Measurements from ENCODE around the gene EIF2D. TPM values are rescaled to one million over a fixed set of nuclear protein-coding genes. Genes with fewer than 3 reads are reported as not detected.

Gene EIF2D
- total and polyA plus RNA-seq, 8 donors, result 20.9 to 37.9 (median 29.3) TPM

GRCh38 chr1:206586501-206587445, 25.5 kb downstream of the EIF2D start:
- no peak for DNase-seq
- peak overlapping the region in 1 of 4 donors; percentile 45 for H3K27ac ChIP-seq
- ATAC-seq, result peak in 1 of 4 donors; percentile 54
- H3K4me3 ChIP-seq, result no peak overlapping the region
- H3K36me3 ChIP-seq, result peaks cover 0 to 23% (median 6%) of the 10 kb centered on the region in 3 donors
- intact Hi-C loops (cut with DNase I), result loop anchor here in 1 of 3 donors (5.0 kb wide), 2 partner anchors 44 to 99 kb away; no protein-coding TSS in a partner anchor
- no peak for TF ChIP-seq CTCF (IDR thresholded peaks at IDR 0.05)
- no peak for FAIRE-seq
- WGBS, 2 donors, result 42 to 51% methylated on average over 13 of the region's 13 CpGs
- no peaks in the 10 kb centered on the region for H3K27me3 ChIP-seq
- no peaks in the 10 kb centered on the region for H3K9me3 ChIP-seq
- no peaks in the 10 kb centered on the region for H3K4me1 ChIP-seq

DNA sequence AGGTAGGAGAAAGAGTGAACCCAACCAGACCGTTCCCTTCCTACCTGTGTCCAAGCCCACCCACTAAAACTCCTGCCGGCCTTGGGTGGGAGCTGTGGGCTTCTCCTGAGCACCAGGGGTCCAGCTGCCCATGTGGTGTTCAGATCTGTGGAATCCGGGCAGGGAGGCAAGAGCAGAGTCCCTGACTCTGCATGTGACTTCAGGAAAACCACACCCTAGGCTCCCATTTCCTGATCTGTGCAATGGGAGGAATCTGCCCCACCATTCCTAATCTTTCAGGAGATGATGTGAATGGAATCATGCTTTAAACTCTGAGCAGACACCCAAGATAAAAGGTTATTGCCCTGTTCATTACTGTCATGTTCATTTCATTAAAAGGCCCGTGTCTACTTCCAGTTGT, 27.6 kb downstream of the EIF2D start:
- Histone ChIP-seq H3K9me3 (no peaks in the 10 kb centered on the region), H3K27me3 (no peaks in the 10 kb centered on the region), H3K27ac (no peak overlapping the region), H3K4me3 (no peak overlapping the region), H3K4me1 (no peaks in the 10 kb centered on the region), H3K36me3 (peaks cover 0 to 16% (median 1%) of the 10 kb centered on the region in 3 donors)
- DNase-seq (no peak), FAIRE-seq (no peak), ATAC-seq (no peak)
- 75 to 86% methylated on average over 4 of the region's 4 CpGs for WGBS, 2 donors
- no peak for TF ChIP-seq CTCF (IDR thresholded peaks at IDR 0.05)
- intact Hi-C loops (cut with DNase I), result loop anchor here (5.0 kb wide), 4 partner anchors 37 to 97 kb away; no protein-coding TSS in a partner anchor

DNA sequence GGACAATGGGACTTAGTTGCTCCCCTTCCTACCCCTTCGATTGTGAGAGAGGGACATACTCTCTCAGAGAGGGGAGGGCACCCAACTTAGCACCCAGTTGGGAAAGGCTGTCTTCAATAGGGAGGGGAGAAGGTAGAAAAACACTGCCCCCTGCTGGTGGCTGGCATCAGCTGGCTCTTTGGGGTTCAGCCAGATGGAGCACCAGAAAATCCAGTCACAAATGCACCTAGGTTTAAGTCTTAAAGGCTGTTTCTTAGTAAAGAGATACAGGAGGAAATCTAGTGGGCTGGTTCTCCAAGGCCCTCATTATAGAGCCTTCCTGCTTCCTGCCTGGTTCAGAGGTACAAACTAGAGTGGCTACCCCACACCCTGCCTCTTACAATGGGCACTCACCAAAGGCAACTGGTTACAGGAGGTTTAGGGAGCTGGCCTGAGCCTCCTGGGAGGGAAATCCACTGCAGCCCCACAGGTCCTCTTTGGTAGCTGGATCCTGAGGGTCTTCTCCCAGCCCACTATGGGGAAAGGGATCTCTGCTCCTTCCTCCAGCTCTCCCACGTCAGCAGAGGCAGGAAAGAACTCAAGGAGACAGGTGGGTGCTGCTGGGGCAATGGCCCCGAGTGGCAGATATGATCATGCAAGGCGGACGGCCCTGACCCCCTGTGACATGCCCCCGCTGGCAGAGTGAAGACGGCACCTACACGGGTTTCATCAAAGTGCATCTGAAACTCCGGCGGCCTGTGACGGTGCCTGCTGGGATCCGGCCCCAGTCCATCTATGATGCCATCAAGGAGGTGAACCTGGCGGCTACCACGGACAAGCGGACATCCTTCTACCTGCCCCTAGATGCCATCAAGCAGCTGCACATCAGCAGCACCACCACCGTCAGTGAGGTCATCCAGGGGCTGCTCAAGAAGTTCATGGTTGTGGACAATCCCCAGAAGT, 28.3 kb downstream of the EIF2D start:
- Histone ChIP-seq H3K36me3 (peaks cover 0 to 16% (median 0%) of the 10 kb centered on the region in 3 donors), H3K9me3 (no peaks in the 10 kb centered on the region), H3K4me3 (no peak overlapping the region), H3K4me1 (no peaks in the 10 kb centered on the region), H3K27ac (peak overlapping the region in 1 of 4 donors; percentile 12), H3K27me3 (no peaks in the 10 kb centered on the region)
- peak; percentile 80 to 95 (median 89) for TF ChIP-seq CTCF (IDR thresholded peaks at IDR 0.05)
- no peak for FAIRE-seq
- peak in 5 of 6 donors; percentile 56 to 90 (median 76) for DNase-seq
- peak; percentile 72 to 78 (median 74) for ATAC-seq
- 73 to 81% methylated on average over 16 of the region's 16 CpGs for WGBS, 2 donors
- intact Hi-C loops (cut with DNase I), result loop anchor here in 2 of 3 donors (5.0 kb wide), 3 partner anchors 37 to 97 kb away; no protein-coding TSS in a partner anchor

GRCh38 chr1:206582971-206583706, 29.1 kb downstream of the EIF2D start:
- ATAC-seq (no peak), DNase-seq (no peak), FAIRE-seq (no peak)
- H3K9me3 ChIP-seq, result no peaks in the 10 kb centered on the region
- no peaks in the 10 kb centered on the region for H3K4me1 ChIP-seq
- H3K27ac ChIP-seq, result peak overlapping the region in 1 of 4 donors; percentile 12
- H3K27me3 ChIP-seq, result no peaks in the 10 kb centered on the region
- no peak for TF ChIP-seq CTCF (IDR thresholded peaks at IDR 0.05)
- 70 to 71% methylated on average over 18 of the region's 18 CpGs for WGBS, 2 donors
- H3K36me3 ChIP-seq, result peaks cover 0 to 16% (median 0%) of the 10 kb centered on the region in 3 donors
- no peak overlapping the region for H3K4me3 ChIP-seq
- intact Hi-C loops (cut with DNase I), result loop anchor here in 2 of 3 donors (5.0 kb wide), 3 partner anchors 36 to 96 kb away; no protein-coding TSS in a partner anchor

Data from pancreas (tissue), 10 donors.